Measurements from ENCODE around the gene CSK.

DNA sequence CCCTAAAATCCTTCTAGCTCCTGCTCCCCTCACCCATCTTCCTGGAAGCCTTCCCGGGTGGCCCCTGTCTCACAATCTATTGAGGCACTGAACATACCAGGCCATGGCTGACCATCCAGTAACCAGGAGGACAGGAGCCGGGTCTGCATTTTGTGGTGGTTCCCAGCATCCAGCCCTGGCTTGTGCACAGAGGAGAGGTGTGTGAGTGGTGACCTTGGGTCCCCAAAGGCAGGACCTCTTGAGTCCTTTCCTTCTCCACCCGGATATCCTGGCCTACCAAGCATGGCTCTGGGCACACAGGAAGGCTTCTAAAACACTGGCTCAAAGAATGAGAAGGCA, 7.8 kb downstream of the CSK start:
- TF ChIP-seq EZH2 (IDR thresholded peaks at IDR 0.05; ENCODE audit: insufficient read depth, poor library complexity, severe bottlenecking) (no peak), EZH2phosphoT487 (IDR thresholded peaks at IDR 0.05; ENCODE audit: insufficient read depth, low read depth) (no peak)

Data from GM23248 (cell line).